IPS DF 6.9 (cell line): ENCODE data around the gene KLF7.

Experiments used
- DNase-seq: peaks from one replicate; pipeline ENCODE4 v3.0.0-alpha.2; 2013; ENCODE audit warnings: low read depth, low spot score
- H3K27ac ChIP-seq: one replicate; pipeline ENCODE4 v1.5.1; 2013; ENCODE audit warnings: low read length, control low read depth
- H3K27me3 ChIP-seq: 2 replicates; pipeline ENCODE4 v1.6.1; 2013; ENCODE audit warnings: mild to moderate bottlenecking, low read length; ENCODE audit not compliant: control insufficient read depth, insufficient read depth
- H3K36me3 ChIP-seq: 2 replicates; pipeline ENCODE4 v1.6.1; 2013; ENCODE audit warnings: low read length; ENCODE audit not compliant: control insufficient read depth, insufficient read depth
- H3K4me1 ChIP-seq: 2 replicates; pipeline ENCODE4 v1.6.1; 2013; ENCODE audit warnings: low read length; ENCODE audit not compliant: control insufficient read depth, insufficient read depth
- H3K4me3 ChIP-seq: 2 replicates; pipeline ENCODE4 v1.5.1; 2013; ENCODE audit warnings: mild to moderate bottlenecking, low read length
- H3K9me3 ChIP-seq: 2 replicates; pipeline ENCODE4 v1.6.1; 2013; ENCODE audit warnings: low read length, inconsistent platforms; ENCODE audit not compliant: control insufficient read depth, insufficient read depth
- WGBS: extraction: QIAGEN DNeasy Blood & Tissue Kit; methylation state at CpG from one replicate; pipeline ENCODE4 v1.1.7; 2013; ENCODE audit warnings: mixed read lengths, missing lambda C conversion rate; ENCODE audit not compliant: insufficient read length, insufficient coverage; 5-methylcytosine and 5-hydroxymethylcytosine counted together

The KLF7 gene

DNA sequence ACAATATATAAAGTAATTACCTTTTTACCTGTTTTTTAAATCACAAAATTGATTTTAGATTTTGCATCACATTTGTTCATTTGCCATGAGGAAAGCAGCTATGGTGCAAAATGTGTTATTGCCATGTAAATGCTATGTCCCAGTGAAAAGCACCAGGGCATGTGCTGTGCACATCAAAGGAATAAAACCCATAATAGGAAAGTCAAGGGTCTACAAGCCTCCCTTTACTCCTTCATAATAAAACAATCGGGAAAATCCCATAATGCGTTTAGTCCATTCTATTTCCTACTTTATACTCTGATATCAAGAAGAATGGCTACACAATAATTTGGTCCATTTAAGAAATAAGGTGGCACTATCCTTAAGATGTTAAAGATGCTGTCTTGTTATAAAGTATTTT lies 53.0 kb downstream of the KLF7 start:
- Histone ChIP-seq H3K36me3 (no peaks in the 10 kb centered on the region), H3K27ac (no peak overlapping the region)
- no CpG with 5 or more reads among the region's 2 CpGs for WGBS

DNA sequence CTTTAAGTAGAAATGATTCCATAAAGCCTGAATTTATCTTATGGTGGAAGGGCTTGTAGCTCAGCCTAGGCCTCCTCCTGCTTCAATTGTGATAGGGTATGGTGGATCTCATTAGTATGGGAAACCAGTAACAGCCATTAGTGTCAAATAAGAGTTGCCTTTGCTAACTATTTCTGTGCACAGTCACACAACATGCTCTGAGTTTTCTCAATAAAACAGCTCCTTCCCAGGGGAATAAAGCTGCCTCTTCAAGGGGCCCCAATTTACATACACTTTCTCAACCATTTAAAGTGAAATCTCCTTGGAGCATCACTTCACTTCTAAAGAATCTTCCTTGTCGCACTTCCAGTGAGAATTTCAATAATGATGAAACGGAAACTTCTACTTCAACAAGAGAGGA lies 53.4 kb downstream of the KLF7 start:
- Histone ChIP-seq H3K27me3 (no peaks in the 10 kb centered on the region), H3K4me1 (no peaks in the 10 kb centered on the region), H3K9me3 (no peaks in the 10 kb centered on the region), H3K4me3 (no peak overlapping the region), H3K27ac (no peak overlapping the region), H3K36me3 (no peaks in the 10 kb centered on the region)
- DNase-seq = no peak
- no CpG with 5 or more reads among the region's 2 CpGs for WGBS

More for the DNA sequence above, 53.0 kb downstream of the KLF7 start:
- H3K4me1 ChIP-seq = no peaks in the 10 kb centered on the region
- no peaks in the 10 kb centered on the region for H3K9me3 ChIP-seq
- H3K27me3 ChIP-seq = no peaks in the 10 kb centered on the region
- no peak for DNase-seq
- no peak overlapping the region for H3K4me3 ChIP-seq

DNA sequence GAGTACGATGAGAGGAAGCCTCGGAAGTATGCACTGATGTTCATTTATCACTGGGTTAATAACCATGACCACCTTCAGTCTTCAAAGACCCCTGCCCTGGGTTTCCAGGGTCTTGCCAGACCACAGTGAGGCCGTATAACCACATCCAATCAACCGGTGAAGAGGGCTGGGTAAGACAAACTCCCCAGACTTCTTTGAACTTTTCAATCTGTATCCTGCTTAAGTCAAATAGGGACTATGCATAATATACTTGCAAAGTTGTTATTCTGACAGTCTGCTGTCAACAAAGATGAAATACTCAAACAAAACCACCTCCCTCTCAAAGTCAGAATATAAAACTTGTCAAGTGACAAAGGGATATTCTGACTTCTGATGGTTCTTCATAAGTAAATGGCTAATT lies 54.0 kb downstream of the KLF7 start:
- no CpG with 5 or more reads among the region's 4 CpGs for WGBS
- Histone ChIP-seq H3K27me3 (no peaks in the 10 kb centered on the region), H3K9me3 (no peaks in the 10 kb centered on the region), H3K27ac (no peak overlapping the region), H3K4me3 (no peak overlapping the region), H3K36me3 (no peaks in the 10 kb centered on the region), H3K4me1 (no peaks in the 10 kb centered on the region)
- no peak for DNase-seq

DNA sequence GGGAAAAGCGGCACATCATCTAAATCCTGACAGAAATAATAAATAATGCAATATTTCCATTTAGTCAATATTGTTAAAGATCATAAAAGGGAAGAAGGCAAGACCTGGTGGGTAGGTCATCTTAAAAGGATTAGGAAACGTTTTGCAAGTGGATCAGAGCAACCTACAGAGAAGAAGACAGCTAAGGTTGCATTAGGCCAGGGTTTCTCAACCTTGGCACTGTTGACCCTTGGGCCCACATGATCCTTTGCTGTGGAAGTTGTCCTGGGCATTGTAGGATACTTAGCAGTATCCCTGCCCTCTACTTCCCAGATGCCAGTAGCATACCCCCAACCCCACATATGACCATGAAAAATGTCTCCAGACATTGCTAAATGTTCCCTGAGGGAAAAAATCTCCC lies 55.0 kb downstream of the KLF7 start:
- Histone ChIP-seq H3K4me3 (no peak overlapping the region), H3K4me1 (no peaks in the 10 kb centered on the region), H3K36me3 (no peaks in the 10 kb centered on the region; the same call in 1 of the 2 replicates), H3K9me3 (no peaks in the 10 kb centered on the region), H3K27ac (no peak overlapping the region), H3K27me3 (no peaks in the 10 kb centered on the region)
- WGBS = no CpG with 5 or more reads among the region's 2 CpGs
- DNase-seq = no peak

DNA sequence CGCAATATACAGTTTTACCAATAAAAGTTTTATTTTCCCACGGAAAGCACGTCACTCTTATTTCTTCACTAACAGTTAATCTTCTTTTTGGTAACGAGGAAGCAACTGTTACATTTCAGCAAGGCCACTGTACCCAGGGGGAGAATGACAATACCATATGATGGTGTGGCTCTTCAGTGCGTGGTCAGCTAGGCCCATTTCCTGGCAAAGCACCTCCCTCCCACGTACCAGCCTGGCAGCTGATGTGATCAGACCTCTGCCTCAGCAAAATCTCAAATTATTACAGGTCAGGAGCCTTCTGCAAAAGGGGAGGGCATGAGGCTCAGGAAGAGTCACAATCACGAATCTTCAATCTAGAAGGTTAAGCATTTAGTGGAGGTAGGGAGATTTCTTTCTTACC lies 55.4 kb downstream of the KLF7 start:
- Histone ChIP-seq H3K27ac (no peak overlapping the region), H3K4me1 (no peaks in the 10 kb centered on the region), H3K27me3 (no peaks in the 10 kb centered on the region), H3K36me3 (no peaks in the 10 kb centered on the region; the same call in 1 of the 2 replicates), H3K9me3 (no peaks in the 10 kb centered on the region), H3K4me3 (no peak overlapping the region)
- WGBS = no CpG with 5 or more reads among the region's 7 CpGs
- no peak for DNase-seq

DNA sequence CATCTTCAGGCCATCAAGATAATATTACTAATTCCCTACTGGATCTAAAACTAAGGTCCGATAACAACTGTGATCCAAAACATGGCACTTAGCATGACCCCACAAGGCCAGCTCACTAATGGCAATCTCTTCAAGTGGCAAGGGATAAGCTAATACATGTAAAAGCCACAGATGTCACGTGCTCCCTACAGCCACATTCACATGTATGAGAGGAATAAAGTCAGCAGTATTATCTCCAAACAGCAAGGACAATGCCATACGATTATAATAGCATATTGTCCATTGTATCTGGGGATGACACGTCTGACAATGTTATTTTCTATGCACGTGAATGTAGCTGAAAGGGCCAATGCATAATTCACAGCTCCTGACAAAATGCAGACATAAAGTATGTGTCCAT lies 56.0 kb downstream of the KLF7 start:
- H3K27me3 ChIP-seq = no peaks in the 10 kb centered on the region
- no peaks in the 10 kb centered on the region for H3K9me3 ChIP-seq
- no peak overlapping the region for H3K27ac ChIP-seq
- H3K36me3 ChIP-seq = no peaks in the 10 kb centered on the region; the same call in 1 of the 2 replicates
- DNase-seq = no peak
- H3K4me1 ChIP-seq = no peaks in the 10 kb centered on the region
- no peak overlapping the region for H3K4me3 ChIP-seq
- WGBS = no CpG with 5 or more reads among the region's 5 CpGs

DNA sequence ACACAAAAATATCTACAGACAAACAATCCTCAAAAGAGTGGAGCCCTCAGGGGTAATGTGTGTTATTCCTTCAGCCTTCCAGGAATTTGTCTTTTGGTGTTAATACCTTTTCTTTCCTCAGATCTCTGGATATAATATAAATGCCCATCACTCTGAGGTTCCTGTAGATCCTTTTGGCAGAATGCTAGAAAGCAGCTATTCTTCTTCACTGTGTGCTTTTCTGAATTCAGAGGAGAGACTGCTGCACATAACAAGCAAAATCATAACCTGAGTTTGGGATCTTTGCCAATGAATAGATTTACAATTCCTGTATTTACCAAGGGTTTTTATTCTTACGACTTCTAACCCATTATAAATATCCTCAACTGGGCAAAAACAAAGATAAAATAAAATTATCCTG lies 57.3 kb downstream of the KLF7 start:
- no peak overlapping the region for H3K27ac ChIP-seq
- no peaks in the 10 kb centered on the region for H3K27me3 ChIP-seq
- no peaks in the 10 kb centered on the region for H3K4me1 ChIP-seq
- no peak for DNase-seq
- H3K4me3 ChIP-seq = no peak overlapping the region
- H3K9me3 ChIP-seq = no peaks in the 10 kb centered on the region
- H3K36me3 ChIP-seq = no peaks in the 10 kb centered on the region; the same call in 1 of the 2 replicates
- no CpG with 5 or more reads among the region's 1 CpG for WGBS

DNA sequence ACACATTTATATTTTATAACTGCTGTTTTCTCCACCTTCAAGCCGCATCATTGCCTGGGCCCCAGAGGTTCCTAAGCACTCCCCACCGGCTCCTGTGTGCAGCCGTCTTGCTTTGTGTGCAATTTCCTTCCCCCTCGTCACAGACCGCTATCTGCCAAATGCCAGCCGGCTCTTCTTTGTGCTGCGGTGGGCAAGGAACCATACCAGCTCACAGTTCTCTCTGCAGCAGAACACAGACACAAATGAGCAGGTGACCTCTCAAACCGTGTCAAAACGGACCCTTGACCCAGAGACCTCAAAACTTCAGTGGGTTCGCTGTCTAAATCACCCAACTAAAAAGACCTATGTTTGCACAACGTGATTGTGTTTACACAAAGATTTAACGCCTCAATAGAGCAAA lies 58.2 kb downstream of the KLF7 start:
- Histone ChIP-seq H3K4me1 (no peaks in the 10 kb centered on the region), H3K27me3 (no peaks in the 10 kb centered on the region), H3K4me3 (no peak overlapping the region), H3K36me3 (no peaks in the 10 kb centered on the region; the same call in 1 of the 2 replicates), H3K27ac (no peak overlapping the region), H3K9me3 (no peaks in the 10 kb centered on the region)
- no peak for DNase-seq
- no CpG with 5 or more reads among the region's 12 CpGs for WGBS

DNA sequence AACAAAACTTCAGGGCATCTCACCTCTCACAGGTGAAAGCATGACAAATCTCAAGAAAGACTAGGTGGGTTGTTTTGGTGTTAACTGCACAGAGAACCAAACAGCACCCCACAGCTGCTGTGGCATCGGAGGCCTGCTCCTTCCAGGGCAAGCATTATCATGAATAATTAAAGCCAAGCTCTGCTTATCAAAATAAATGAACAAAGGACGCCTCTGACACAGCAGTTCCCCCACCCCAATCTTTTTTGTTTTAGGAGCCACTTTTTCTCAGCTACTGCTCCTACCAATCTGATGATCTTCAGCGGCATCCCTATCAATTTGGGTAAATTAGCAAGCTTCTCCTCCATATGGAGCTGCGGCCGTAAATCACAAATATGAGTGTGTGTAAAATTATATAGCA lies 58.6 kb downstream of the KLF7 start:
- no CpG with 5 or more reads among the region's 5 CpGs for WGBS
- no peak for DNase-seq
- H3K27me3 ChIP-seq = no peaks in the 10 kb centered on the region
- H3K27ac ChIP-seq = no peak overlapping the region
- H3K4me1 ChIP-seq = no peaks in the 10 kb centered on the region
- H3K36me3 ChIP-seq = no peaks in the 10 kb centered on the region; the same call in 1 of the 2 replicates
- H3K4me3 ChIP-seq = no peak overlapping the region
- H3K9me3 ChIP-seq = no peaks in the 10 kb centered on the region

DNA sequence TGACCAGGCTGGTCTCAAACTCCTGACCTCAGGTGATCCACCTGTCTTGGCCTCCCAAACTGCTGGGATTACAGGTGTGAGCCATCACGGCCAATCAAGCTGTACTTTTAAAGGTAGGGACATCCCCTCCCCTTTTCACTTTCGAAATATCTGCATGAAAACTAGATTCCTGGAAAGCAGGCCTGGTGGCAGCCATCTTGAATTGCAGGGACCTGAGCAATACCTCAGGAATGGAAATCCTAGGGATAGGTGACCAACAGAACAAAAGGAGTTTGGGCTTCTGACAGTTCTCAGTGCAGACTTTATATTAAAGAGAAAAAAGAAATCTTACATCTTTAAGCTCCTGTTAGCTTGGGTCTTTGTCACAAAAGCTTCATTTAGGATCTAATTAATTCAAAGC lies 62.6 kb downstream of the KLF7 start:
- Histone ChIP-seq H3K27ac (no peak overlapping the region), H3K9me3 (no peaks in the 10 kb centered on the region), H3K4me3 (no peak overlapping the region), H3K27me3 (no peaks in the 10 kb centered on the region), H3K36me3 (no peaks in the 10 kb centered on the region; the same call in 1 of the 2 replicates), H3K4me1 (no peaks in the 10 kb centered on the region)
- no CpG with 5 or more reads among the region's 2 CpGs for WGBS
- no peak for DNase-seq

DNA sequence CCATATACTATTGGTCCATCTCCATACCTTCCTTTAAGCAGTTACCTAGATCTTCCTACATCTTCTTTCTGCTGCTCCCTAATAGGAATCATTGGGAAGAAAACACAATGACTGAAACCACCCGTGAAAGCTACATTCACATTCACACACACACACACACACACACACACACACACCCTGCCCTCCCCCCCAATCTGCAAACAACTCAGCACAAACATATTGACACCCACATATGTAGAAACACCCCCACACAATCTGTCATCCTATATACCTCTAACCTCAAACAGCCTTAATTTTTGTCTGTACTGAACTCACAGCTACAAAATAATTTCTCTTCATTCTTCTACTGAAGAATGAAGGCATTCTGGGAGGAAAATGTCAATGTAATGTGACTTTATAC lies 63.8 kb downstream of the KLF7 start:
- H3K4me1 ChIP-seq = no peaks in the 10 kb centered on the region
- no peaks in the 10 kb centered on the region; the same call in 1 of the 2 replicates for H3K36me3 ChIP-seq
- H3K27me3 ChIP-seq = no peaks in the 10 kb centered on the region
- H3K27ac ChIP-seq = no peak overlapping the region
- no CpG with 5 or more reads among the region's 1 CpG for WGBS
- no peak overlapping the region for H3K4me3 ChIP-seq
- H3K9me3 ChIP-seq = no peaks in the 10 kb centered on the region
- DNase-seq = no peak
